ENCODE measurements around the gene WNT8B.

Gene WNT8B

DNA sequence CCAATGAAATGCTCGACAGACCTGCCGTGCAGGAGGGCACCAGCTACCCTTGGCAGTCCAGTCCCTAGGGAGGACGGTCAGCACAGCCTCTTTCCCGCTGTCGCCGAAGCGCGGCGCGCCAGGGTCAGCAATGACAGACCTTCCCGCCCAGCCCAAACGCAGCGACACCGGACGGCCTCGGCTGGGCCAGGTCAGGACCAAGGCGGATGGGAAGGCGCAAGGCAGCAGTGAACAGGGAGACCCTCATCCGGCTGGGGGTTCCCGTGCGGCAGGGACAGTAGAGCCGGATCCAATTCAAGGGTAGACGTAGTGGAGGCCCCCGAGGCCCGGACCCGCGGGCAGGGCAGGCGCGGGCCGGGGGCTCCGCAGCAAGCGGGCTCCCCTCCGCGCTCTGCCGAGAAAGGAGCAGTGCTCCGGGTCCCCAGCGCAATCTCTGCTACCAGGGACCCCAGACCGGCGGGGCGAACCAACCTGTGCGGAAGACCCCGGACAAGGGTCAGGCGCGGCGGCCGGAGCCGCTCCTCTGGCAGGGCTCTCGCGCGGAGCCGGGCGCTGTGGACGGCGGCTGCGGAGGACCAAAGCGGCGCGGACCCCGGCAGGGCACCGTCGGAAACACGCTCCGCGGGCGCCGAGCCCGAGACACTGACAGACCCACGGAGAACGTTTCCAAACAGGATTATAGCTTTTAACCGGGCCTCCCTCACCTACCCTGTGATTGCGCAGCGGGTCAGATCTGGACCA lies 56.7 kb downstream of the WNT8B start, which contains the start of gene SEC31B:
Gene SEC31B, minus strand, starts transcription at position 551 of the 741 bp plus-strand sequence. CDS start 2,909 bp downstream, outside the sequence.
- DNase-seq (ENCODE audit: low read depth in 2 of 2): no peak

DNA sequence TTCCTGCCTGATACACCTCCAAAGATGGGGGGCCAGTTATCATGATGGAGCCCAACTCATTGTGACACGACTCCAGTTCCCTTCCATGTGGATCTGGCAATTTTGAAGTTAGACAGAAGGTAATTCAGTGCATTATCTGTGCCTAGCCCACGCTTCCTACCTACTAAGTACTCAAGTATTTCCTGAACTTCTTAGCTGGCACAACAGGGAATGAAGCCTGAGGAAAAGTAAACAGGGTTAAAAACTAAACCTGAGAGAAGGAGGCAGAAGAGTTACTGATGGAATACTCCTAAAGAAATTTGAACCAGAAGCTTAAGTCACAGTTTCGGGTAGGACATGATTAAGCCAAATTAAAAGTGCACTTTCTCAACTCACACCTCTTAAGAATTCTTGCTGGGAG lies 58.0 kb downstream of the WNT8B start:
- no peak for DNase-seq (ENCODE audit: low read depth in 2 of 2)

DNA sequence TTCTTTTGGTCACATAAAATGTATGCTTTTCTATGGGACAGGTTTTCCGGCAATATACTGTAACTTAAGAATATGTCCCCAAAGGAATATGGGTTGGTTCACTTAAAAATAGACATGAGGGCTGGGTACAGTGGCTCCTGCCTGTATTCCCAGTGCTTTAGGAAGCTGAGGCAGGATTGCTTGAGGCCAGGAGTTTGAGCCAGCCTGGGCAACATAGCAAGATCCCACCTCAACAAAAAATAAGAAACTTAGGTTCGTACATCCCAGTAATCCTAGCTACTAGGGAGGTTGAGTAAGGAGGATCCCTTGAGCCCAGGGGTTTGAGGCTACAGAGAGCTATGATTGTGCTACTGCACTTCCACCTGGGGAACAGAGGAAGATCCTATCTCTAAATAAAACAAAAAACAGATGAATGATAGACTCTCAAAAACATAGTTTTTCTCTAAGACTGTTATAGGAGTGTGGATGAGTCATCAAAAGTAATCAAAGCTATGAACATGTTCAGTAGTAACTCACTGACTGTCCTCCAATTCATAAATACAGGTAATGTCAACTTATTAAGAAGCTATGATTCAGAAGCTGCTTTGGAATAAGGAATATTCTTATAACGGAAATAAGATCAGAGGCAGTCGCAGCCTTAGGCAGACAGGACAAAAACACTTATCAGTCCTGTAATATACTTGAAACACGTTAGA lies 59.4 kb downstream of the WNT8B start:
- DNase-seq (ENCODE audit: low read depth in 2 of 2): no peak

DNA sequence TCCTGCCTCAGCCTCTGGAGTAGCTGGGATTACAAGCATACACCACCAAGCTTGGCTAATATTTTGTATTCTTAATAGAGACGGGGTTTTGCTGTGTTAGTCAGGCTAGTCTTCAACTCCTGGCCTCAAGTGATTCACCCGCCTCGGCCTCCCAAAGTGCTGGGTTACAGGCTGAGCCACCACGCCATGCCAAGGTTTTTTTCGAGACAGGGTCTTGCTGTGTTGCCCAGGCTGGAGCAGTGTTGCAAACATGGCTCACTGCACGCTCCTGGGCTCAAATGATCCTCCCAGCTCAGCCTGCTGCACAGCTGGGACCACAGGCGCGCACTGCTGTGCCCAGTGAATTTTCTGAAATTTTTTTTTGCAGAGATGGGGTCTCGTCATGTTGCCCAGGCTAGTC lies 60.1 kb downstream of the WNT8B start:
- DNase-seq (ENCODE audit: low read depth in 2 of 2): no peak

DNA sequence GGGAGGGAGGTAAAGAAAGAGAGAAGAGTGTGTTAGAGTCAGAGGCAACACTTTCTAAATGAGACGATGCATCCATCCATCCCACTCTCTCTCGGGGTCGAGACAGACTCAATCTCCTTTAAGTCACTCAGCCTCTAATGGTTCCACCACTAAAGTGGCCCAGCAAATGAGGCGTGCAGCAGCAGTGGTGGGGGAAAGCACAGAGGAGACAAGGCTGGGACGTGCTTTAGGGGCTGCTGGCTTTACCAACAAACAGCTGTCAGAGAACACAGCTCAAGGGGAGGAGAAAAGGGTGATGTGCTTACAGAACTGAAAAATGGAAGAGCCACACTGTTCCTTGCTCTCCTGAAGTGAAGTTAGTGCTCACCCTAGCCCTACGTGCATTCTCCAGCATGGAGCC lies 61.4 kb downstream of the WNT8B start:
- no peak for DNase-seq (ENCODE audit: low read depth in 2 of 2)

DNA sequence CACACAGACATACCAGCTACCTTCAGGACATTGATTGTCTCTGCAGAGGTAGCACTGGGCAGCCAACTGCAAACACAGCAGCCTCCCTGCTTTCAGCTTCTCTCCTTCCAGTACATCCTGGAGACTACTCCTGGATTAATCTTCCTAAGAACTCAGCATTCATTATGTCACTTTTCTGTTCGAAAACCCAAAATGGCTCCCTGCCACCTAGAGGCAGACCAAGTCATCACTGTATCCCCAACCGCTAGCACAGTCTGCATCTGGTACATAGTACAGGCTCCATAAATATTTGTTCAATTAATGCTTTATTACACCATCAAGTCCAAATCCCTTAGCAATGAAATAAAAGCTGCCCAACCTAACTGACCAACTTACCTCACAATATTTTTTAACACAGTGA lies 61.8 kb downstream of the WNT8B start:
- no peak for DNase-seq (ENCODE audit: low read depth in 2 of 2)

DNA sequence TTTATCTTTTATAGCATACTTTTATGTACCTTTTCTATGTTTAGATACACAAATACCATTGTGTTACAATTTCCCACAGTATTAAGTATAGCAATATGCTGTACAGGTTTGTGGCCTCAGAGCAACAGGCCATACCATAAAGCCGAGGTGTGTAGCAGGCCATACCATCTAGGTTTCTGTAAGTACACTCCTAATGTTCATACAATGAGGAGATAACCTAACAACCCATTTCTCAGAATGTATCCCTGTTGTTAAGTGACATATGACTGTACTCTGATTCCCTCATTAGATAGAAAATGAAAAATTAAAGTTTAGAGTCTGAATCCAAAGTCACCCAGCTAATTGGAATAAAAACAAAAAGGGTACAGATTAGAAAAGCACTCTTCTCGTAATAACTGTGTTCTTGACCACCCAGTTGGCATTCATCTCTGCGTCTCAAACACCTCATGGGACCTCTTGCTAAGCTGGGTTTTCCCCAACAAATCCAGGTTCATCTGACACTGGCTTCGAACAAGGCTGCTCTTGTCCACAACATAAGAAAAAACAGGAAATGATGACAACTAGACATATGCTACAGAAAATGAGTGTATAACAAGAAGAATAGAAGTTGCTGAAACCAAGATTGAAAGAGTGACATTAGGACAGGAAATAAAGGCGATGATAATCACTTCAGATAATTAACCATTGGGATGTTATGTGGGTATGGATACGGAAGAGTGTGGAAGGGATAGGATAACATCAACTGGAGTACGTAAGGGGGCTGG lies 65.5 kb downstream of the WNT8B start:
- DNase-seq (ENCODE audit: low read depth in 2 of 2): no peak

DNA sequence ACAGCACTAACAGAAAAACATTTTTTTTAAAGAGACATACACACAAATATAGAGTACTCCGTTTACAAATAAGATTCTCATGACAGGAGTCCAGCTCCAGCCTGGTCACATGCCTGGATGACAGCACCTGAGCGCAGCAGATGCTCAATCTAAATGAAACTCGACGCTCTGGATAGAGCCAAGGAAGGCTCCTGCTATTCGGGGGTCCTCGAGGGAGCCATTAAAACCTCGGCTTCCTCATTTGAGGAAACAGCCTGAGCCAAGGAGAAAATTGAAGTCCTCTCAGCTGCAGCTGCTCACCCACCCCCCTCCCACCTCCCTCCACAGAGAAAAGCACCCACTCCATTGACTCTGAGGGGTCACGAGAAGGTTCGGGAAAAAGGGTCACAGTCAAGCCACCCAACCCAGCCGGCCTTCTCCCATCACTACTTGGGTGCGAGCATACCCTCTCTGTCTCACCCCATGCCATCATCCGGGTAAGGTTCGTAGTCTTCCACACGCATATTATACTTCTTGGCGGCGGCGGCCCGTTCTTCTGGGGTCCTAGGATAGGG lies 66.2 kb downstream of the WNT8B start:
- no peak for DNase-seq (ENCODE audit: low read depth in 2 of 2)

DNA sequence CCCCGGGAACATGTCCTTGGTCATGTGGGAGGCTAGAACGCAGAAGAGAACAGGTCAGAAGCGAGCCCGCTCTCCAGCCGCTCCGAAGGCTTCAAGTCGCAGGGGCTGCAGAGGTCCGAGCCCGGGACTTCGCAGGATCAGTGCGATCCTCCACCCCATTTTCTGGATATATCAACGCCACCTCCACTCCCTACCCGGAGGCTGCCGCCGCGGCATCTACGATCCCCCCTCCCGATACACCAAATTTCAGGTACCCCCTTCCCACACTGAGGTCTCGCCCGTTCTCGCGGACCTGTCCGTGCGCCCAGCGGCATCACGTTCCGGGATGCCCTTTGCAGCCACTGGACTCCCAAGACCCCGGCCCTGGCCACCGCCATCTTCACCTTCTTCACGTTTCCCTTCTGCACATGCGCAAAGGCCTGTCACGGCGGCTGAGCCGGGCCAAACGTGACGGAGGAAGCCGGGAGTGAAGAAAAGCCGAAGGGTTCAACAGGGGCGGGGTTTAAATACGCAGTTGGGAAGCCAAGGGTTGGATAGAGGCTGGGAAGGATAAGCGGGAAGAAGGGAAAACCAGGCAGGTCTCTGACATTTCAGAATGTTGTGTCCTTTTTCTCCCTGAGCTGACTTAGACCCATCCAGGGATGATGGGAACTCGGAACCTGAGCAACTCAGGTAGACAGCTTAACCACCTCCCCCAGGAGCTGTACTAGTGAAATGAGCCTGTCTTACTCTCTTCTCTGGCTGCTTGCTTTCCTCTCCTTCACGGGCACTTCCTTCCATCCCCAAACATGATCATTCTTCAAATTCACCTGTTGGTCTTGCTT lies 66.9 kb downstream of the WNT8B start, which contains the start of gene NDUFB8:
Gene NDUFB8, minus strand, starts transcription at position 397 of the 824 bp plus-strand sequence. Its CDS starts 20 bp downstream, at position 377.
- DNase-seq (ENCODE audit: low read depth in 2 of 2): peak; percentile 78 to 83

DNA sequence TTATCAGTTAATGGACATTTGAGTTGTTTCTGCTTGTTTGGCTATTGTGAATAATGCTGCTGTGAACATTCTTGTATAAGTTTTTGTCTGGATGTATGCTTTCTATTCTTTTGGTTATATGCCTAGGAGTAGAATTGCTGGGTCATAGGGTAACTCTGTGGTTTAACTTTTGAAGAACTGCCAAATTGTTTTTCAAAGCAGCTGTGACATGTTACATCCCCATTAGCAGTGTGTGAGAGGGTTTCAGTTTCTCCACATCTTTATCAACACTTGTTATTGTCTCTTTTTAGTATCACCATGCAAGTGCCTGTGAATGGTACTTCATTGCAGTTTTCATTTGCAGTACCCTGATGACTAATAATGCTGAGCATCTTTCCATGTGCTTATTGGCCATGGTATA lies 69.0 kb downstream of the WNT8B start:
- no peak for DNase-seq (ENCODE audit: low read depth in 2 of 2)

Data from stimulated activated CD4-positive, alpha-beta T cell treated with anti-CD3 and anti-CD28 coated beads, Interleukin-1b, Interleukin-23, amount 100 ng/mL, for 4 hours (primary cell).